NCI-H146 treated with DMSO at 0.1 percent for 48 hours (cell line): Measurements from ENCODE around the gene GRM7.

ENCODE experiments used
- DNase-seq: peaks from one replicate; lab custom pipeline; 2025; ENCODE audit not compliant: unreplicated experiment; lab: John Stamatoyannopoulos, UW

The GRM7 gene

DNA sequence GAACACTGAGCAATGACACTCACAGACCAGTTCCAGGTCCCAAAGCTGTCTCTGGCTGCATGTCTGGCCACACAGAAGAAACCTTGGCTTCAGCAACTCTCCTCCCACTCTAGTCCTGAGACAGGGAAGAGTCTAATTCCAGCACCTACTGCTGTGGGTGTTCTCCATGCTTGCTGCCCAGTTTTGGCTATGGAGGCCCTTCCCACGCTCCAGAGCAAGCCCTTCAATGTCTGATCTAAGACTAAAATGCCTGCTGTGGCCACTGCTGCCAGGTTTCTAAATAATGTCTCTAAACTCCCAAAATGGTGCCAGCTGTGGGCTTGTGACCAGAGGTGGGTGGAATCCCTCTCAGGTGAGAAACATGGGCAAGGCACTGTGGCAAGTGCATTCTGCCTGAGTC lies 531.3 kb downstream of the GRM7 start:
- DNase-seq, result no peak

DNA sequence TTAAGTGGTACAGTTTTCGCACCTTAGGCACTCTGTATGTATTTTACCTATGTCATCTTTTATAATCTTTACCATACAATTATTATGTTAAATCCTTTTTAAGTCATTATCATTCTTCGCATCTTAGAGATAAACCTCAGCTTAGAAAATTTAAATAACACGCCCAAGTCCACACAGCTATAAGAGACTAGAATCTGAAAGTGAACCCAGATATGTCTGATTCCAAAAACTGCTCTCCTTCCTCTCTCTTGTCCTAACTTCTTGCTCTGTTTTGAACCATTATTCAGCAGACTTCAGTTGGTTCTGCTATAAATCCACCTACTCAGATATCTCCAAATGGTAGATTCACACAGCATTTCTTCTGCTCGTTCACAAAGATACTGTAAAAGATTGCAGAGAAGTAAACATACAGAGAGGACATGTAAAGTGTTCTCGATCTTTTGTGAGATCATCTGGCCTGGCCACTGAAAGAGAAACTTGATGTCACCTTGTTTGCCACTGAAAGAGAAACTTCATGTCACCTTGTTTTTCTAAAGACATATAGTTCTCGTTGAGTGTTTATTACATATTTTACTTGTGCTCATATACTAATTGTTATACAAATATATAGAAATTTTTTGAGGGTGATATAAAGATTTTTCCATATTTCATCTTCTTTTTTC lies 533.2 kb downstream of the GRM7 start:
- no peak for DNase-seq

DNA sequence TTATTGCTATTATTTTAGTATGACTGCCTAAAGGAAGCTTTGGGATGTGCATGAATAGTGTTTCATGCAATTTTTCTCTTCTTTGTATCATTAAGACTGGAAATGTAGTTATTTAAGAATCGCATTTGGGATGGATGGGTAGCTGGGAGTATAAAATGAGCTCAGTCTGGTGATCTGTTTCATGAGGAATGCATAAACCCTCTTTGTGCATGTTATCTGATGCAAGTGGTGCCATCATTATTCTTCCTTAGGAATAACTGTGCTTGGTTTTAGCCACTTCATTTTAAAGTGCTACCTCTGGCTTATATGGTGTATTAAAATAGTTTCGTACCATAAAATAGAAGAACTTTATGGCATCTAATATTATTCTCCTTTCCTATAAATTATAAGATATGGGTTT lies 535.6 kb downstream of the GRM7 start:
- no peak for DNase-seq

DNA sequence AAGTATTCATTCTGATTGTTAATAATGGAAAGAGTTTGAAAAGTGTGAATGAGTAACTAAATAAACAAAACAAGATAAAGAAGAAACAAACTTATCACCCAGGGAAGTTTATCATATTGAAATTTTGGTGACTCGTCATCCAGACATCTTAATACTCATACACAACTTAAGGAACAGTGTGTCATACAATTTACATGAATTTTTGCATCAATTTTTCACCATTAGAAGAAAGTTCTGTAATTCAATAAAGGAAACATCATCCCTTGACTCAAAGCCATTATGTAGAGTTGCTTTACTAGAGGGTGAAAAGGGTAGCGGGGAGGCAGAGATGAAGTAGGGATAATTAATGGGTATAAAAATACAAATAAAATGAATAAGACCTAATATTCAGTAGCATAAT lies 536.2 kb downstream of the GRM7 start:
- no peak for DNase-seq

DNA sequence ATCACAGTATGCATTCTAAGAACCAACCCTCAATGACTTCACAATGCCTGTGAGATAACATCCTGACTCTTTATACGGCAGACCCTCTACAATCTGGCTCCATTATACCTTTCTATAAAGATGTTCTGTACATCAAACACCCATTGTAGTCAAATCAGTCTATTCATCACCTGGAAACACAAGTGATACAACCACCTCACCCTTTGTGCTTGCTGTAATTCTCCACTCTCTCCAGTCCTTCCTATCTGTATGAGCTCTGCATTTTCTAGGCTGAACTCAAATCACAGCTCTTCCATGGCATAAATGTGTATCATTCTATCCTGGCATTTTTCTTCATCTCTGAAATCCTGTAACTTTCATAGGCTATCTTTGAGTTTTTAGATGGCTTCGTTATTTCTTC lies 539.4 kb downstream of the GRM7 start:
- no peak for DNase-seq

DNA sequence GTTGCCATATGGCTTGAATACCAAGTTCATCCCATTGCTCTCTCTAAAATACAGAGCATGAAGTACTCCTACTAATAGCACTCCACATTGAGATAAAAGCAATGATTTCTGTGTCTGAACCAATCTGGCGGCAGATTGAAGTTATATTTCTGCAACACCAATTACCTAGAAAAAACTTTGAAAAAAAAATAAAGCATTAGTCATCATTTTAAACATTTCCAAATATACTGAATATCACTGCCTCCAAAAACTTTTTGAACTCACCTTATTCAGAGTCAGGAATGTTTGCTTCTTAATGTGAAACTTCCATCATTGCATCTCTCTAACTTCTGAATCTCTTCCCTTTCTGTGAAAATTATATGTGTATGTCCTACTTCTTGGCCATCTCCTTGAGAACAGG lies 540.5 kb downstream of the GRM7 start:
- DNase-seq, result no peak

DNA sequence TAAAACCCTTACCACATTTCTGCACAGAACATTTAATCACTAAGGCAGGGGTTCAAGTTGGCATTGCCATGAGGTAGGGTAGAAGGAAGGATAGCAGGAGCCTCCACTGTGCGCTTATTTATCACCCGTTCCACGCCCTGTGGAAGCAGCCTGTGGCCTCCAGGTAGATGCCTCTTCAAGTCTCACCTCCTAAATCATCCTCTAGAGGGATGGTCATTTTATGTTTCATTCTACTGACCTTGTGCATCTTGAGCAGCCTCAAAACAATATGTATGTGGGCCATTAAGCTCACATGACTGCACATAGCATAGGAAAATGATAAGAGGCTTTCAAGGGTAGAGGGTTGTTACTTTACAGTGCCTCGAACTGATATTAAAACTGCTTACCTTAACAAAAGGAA lies 546.2 kb downstream of the GRM7 start:
- no peak for DNase-seq

DNA sequence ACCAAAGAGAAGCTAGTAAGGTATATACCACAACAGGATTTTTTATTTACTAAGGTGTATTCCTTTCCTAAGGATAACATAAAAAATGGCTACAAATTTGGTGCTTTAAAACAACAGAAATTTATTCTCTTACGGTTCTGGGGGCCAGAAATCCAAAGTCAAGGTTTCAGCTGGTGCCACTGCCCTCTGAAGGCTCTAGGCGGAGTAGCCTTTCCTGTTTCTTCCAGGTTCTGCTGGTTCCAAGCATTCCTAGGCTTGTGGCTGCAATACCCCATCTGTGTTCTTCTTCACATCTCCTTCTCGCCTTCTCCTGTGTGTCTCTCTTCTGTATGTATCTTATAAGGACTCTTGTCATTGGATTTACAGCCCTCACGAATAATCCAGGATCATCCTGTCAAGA lies 549.9 kb downstream of the GRM7 start:
- no peak for DNase-seq

DNA sequence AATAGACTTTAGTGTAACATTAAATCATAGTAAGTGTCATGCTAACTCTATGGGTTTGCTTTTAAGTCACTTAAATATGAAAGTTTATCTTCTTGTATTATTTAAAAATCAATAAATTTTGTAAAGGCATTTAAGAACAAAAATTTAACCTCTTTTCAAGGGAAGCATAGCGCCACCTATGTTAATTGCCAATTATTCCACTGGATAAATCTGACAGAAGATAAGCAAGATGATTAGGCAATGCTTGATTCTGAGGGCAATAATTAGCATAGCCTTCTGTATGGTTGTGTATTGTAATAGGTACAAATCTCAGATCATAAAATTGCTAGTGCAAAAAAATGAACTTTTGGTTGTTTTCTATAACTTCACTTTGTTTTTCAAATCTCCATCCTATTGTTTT lies 560.1 kb downstream of the GRM7 start:
- DNase-seq, result no peak

DNA sequence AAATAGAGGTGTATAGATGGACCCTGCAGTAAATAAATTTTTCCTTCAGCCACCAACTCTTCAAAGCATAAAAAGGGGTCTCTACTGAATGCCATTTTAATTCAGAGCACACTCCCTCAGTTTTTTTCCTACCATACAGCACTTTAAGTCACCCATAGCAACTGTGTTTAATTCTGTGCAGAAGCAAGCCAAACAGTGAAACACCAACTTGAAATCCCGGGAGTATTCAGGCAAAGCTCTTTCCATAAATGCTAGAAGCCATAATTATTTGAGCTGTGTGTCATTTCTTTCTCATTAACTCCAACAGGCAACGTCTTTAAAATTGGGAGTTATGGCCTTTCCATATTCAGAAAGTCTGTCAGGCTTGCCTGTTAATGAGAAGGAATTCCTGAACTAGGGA lies 562.1 kb downstream of the GRM7 start:
- DNase-seq, result no peak

DNA sequence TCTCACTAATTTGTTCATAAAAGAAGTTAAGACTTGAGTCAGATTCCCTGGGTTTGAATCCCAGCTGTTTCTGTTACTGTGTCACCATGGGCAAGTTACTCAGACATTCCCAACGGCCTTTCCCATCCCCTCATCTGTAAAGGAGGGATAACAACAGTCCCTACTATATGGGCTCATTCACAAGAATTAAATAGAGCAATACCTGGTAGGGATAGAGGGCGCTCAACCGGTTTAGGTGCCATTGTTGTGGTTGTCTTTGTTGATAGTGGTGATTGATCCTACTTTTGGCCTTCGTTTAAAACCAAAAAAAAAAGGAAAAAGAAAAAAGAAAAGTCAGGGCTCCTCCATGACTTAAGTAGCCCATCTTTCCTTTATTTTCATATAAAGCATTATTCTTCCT lies 563.1 kb downstream of the GRM7 start:
- DNase-seq, result no peak

DNA sequence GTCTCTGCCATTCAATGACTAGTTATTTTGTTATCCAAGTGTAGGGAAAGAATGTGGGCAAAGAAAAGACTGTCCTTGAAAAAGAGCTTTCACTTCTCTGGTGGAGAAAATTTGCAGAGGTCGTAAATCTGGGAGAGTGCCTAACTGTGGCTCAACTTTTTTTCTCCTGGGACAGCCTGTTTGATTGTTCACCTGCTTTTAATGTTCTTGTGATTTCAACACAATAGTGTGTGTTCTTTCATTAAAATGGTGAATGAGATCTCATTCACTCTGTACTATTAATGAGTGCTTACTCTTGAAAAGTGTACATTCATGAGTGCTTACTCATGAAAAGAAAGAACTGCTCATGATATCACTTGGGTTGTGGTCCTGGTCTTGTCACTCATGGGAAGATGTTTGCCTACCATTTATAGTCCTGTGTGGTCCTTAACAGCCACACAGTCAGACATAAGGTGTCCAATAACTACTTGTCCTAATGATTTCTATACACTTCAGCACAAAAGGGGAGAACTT lies 567.3 kb downstream of the GRM7 start:
- no peak for DNase-seq

DNA sequence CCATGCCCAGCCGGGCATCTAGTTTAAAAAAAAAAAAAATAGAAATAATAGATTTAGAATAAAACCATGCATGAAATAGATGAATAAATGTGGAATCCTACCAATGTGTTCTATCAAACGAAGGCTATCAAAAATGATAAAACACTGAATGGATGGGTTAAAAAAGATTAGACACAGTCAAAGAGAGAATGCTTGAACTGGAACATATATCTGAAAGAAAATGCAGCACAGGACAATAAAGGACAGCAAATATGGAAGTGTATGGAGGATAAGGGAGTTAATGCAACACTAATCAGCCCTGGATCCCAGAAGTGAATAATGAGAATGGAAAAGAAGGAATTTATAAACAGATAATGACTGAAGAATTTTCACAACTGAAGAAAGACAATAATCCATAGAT lies 571.7 kb downstream of the GRM7 start:
- DNase-seq, result no peak

DNA sequence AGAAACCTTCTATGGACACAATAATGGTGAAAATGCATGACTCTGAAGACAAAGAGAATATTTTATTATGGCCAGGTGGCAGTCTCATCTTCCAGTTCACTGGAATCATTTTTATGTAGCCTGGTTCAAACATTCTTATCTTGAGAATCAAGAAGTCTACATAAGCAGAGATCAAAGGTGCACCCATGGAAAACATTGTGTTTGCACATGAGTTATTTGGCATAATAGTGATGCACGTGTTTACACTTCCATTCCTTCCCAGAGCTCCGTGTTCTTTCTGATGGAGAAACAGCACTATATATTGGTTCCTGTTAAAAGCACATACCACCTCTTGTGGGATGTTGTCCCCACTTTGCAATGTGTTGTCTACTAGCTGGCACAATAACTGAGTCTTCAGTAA lies 572.2 kb downstream of the GRM7 start:
- DNase-seq, result no peak

DNA sequence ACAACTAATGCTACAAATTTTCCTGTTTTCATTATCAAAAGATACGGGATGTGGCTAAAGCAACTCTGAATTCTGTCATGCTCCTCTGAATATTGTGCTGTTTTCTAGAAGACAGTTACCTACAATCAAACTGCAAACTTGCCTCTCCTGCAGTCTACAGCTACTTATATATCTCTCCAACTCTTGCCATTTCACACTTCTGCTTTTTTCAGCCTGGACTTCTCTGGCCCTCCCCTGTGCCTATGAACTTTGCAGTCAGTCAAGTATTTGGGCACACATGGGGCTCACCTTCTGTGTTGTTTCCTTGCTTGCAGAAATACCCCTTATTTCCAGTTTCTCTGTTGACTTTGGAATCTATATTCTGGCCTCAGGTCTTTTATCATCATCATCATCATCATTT lies 575.6 kb downstream of the GRM7 start:
- no peak for DNase-seq

DNA sequence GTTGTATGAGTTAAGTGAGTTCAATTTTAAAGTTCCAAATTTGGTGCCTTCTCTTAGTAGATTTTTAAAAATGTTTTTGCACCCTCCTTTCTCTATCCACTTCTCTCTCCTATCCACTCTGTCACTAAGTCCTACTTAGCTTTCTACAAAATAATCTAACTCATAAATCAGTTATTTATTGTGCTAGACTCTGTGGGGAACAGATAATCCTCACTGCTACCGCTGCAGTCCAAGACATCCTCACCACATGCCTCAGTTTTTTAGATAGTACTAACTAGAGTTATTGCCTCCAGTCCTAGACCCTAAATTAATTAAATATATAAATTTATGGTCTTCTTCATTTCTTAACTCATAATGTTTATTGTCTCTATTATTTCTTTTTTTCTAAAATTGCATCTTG lies 576.3 kb downstream of the GRM7 start:
- no peak for DNase-seq

DNA sequence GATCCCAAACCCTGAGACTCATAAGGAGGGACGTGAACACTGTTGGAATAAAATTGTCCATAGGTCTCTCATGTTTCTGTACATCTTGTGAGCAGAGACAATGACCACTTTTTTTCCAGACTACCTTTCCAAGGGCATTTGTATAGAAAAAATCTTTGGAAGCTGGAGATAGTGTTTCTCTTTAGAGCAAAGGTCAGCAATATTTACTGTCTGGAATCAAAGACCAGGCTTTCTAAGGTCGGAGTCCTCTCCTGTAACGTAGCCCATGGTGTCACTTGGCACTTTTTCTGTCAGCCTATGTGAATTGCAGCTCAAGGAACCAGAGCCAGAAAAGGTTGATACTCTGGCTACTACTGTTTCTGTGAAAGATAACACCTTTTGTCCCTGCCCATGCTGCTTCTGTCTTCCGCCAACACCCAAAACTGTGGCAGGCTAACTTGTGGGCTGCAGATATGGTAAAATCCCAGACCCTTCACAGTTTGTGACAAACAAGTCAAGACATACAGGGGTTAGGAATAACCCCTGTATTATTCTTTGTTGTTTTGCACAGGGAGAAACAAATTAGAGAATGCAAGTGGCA lies 578.3 kb downstream of the GRM7 start:
- DNase-seq, result no peak

DNA sequence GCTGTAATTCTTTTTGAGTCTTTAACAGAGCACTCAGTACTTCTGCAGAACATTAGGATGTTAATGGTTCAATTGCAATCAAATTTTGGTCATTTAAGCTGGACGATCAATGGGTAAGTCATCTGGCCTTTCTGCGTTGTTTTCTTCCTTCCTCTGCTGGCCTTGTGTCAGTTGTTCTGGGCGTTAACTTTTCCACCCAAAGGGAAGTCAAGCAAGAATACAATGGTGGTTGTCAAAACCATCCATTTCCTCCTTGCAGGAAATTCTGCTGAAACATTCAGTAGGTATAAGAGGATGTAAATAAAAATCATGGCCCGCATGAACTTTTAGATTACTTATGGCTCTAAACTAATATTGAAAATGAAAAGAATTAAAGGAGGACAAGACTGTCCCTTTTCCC lies 584.0 kb downstream of the GRM7 start:
- no peak for DNase-seq

DNA sequence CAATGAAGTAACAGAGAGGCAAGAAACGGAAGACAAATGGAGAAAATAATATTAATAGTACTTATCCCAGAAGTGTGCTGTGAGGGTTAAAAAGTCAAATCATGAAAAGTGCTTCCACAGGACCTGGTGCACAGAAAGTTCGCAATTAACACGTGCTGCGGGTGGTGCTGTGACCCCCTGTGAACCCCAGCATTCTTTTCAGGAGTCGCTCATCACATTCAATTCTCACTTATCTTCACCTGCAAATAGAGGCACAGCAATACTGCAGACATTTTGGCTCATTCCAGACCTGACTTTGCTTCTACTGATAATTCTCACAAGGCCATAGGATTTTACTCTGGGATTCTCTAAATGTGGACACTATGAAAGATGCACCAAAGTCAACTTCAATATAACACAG lies 584.4 kb downstream of the GRM7 start:
- no peak for DNase-seq

DNA sequence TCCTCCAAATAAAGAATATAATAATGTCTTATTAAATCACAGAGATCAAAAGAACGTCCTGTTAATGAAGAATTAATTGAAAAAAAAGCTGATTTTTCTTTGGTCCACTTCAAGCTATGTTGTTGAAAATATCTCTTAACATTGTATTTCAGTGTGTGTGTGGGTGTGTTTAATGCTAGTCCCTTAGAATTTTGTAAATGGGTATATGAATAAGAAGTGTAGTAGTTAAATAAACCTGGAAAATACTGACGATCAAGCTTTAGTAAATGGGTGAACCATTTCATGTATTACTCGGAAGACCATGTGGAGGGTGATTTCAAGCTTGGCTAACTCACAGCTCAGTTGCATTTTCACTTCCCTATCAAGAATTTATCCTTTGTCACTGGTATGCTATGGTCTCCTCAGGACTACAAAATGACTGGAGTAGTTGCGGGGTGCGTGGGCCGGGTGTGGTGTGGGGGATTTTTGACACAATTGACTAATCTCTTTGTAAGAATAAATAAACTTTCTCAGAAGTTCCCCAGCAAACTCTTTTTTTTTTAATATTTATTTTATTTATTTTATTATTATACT lies 586.4 kb downstream of the GRM7 start:
- DNase-seq, result no peak

DNA sequence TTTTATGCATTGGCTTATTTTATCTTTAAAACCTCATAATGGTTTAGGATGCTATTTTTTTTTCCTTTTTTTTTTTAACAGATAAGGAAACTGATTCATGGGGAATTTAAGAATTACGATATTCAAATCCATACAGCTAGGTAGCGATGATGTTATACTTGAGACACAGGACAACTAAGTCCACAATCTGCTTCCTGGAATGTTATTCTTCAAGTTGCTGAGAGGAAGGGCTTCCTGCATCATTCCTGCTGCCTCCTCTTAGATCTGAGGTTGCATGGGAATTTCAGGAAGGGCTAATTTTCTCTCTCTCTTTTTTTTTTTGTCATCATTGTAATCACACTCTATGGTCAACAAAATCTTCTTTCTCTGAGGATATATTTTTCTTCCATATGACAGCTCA lies 595.5 kb downstream of the GRM7 start:
- no peak for DNase-seq

DNA sequence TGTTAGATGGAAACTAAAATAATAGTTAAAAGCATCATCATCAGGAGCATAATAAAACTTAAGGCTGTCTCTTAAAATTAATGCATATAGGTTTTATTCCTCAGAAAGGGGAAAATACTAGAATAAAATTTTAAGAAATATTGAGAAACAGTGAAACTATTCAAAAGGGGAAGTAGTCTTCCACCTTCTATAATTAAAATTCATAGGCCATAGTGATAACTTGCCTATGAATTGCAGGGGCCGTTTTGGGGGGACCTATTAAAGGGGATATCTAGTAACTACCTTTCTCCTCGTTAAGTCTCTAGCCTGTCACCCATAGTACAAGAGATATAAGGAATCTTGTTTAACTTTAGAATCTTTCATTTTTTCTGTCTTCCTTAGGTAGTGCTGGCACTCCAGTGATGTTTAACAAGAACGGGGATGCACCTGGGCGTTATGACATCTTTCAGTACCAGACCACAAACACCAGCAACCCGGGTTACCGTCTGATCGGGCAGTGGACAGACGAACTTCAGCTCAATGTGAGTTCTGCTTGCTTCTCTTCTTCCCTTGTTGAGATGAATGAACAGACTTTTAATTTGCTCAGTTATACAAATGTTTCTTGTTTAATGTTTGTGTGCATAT lies 600.4 kb downstream of the GRM7 start:
- DNase-seq, result no peak
